Activated CD8-positive, alpha-beta T cell treated with anti-CD3 and anti-CD28 coated beads, Interleukin-2, amount 10 ng/mL, durations not matched to agents 7 days and 5 days (primary cell): ENCODE data around the gene LRRC75B. TPM values are rescaled to one million over a fixed set of nuclear protein-coding genes. Genes with fewer than 3 reads are reported as not detected.

Source experiments
- ATAC-seq: fragments of 150-1000 bp; cut with Tn5 transposase; one replicate; pipeline ENCODE4 v1.10.0; 2021; ENCODE audit warnings: moderate library complexity
- CTCF ChIA-PET: fragments of 350-600 bp; sonication (Branson Sonifier 250); formaldehyde crosslinking; loops from one replicate; lab custom pipeline; 2021; ENCODE audit warnings: antibody characterized with exemption; lab: Charles Lee
- POLR2A ChIA-PET: fragments of 350-600 bp; sonication (Branson Sonifier 250); formaldehyde crosslinking; loops from one replicate; lab custom pipeline; 2021; ENCODE audit warnings: antibody characterized with exemption; lab: Charles Lee
- DNase-seq: peaks from one replicate; pipeline ENCODE4 v3.0.0-alpha.2; 2020
- H3K27ac Mint-ChIP-seq: one replicate; pipeline ENCODE4 v1.8.0; 2021; ENCODE audit warnings: mild to moderate bottlenecking, mixed read lengths
- H3K27me3 Mint-ChIP-seq: one replicate; pipeline ENCODE4 v1.8.0; 2021; ENCODE audit warnings: low read depth, mixed read lengths
- H3K36me3 Mint-ChIP-seq: one replicate; pipeline ENCODE4 v1.8.0; 2021; ENCODE audit warnings: low read depth, mixed read lengths
- H3K4me1 Mint-ChIP-seq: one replicate; pipeline ENCODE4 v1.8.0; 2021; ENCODE audit warnings: low read depth, mixed read lengths
- H3K4me3 Mint-ChIP-seq: one replicate; pipeline ENCODE4 v1.8.0; 2021; ENCODE audit warnings: mild to moderate bottlenecking, mixed read lengths
- H3K9me3 Mint-ChIP-seq: one replicate; pipeline ENCODE4 v1.8.0; 2022; ENCODE audit warnings: mixed read lengths; ENCODE audit not compliant: insufficient read depth
- total RNA-seq, 2 experiments: library from RNA; stranded (reverse); gene quantifications; one replicate each; pipeline ENCODE4 v1.2.3, GENCODE V29; 2021

LRRC75B gene
- total RNA-seq, 2 experiments from 2014 or later: 0.91 to 1.3 TPM

GRCh38 chr22:24589518-24590030 is 3.3 kb downstream of the LRRC75B start:
- peaks cover 9% of the 10 kb centered on the region for H3K4me1 Mint-ChIP-seq
- DNase-seq (no peak), ATAC-seq (no peak)
- H3K27me3 Mint-ChIP-seq: peaks cover 3% of the 10 kb centered on the region
- H3K4me3 Mint-ChIP-seq: no peak overlapping the region
- no peaks in the 10 kb centered on the region for H3K9me3 Mint-ChIP-seq
- ChIA-PET CTCF (no interaction called here), POLR2A (interaction anchor here (1.1 kb wide), 1 partner anchor 11 kb away, joined by 3 read pairs; no protein-coding TSS in a partner anchor)
- no peak overlapping the region for H3K27ac Mint-ChIP-seq
- H3K36me3 Mint-ChIP-seq: no peaks in the 10 kb centered on the region

- POLR2A ChIA-PET: interaction anchor here (1.1 kb wide), 1 partner anchor 12 kb away, joined by 3 read pairs; no protein-coding TSS in a partner anchor
- DNase-seq: no peak
- Mint-ChIP-seq H3K4me3 (no peak overlapping the region), H3K36me3 (no peaks in the 10 kb centered on the region), H3K27ac (no peak overlapping the region), H3K4me1 (peaks cover 13% of the 10 kb centered on the region), H3K9me3 (no peaks in the 10 kb centered on the region), H3K27me3 (peaks cover 3% of the 10 kb centered on the region)
- ATAC-seq: no peak
- CTCF ChIA-PET: no interaction called here
Observed at GRCh38 chr22:24588757-24589481, 4.0 kb downstream of the LRRC75B start.

- Mint-ChIP-seq H3K27ac (no peak overlapping the region), H3K27me3 (peaks cover 3% of the 10 kb centered on the region), H3K4me1 (peaks cover 17% of the 10 kb centered on the region), H3K36me3 (no peaks in the 10 kb centered on the region), H3K4me3 (no peak overlapping the region), H3K9me3 (no peaks in the 10 kb centered on the region)
- no peak for DNase-seq
- ChIA-PET POLR2A (interaction anchor here (1.1 kb wide), 1 partner anchor 13 kb away, joined by 3 read pairs; no protein-coding TSS in a partner anchor), CTCF (no interaction called here)
- ATAC-seq: no peak
Observed at GRCh38 chr22:24588381-24588756, 4.5 kb downstream of the LRRC75B start.

- POLR2A ChIA-PET: no interaction called here
- H3K36me3 Mint-ChIP-seq: no peaks in the 10 kb centered on the region
- peaks cover 14% of the 10 kb centered on the region for H3K4me1 Mint-ChIP-seq
Observed at GRCh38 chr22:24587948-24588347, 4.9 kb downstream of the LRRC75B start.

GRCh38 chr22:24587251-24587650 is 5.6 kb downstream of the LRRC75B start:
- H3K36me3 Mint-ChIP-seq: no peaks in the 10 kb centered on the region
- H3K4me3 Mint-ChIP-seq: no peak overlapping the region
- H3K27me3 Mint-ChIP-seq: peaks cover 2% of the 10 kb centered on the region
- H3K27ac Mint-ChIP-seq: no peak overlapping the region
- ATAC-seq: no peak
- CTCF ChIA-PET: no interaction called here
- POLR2A ChIA-PET: no interaction called here
- DNase-seq: no peak
- peaks cover 12% of the 10 kb centered on the region for H3K4me1 Mint-ChIP-seq
- H3K9me3 Mint-ChIP-seq: no peaks in the 10 kb centered on the region

More at GRCh38 chr22:24587948-24588347, 4.9 kb downstream of the LRRC75B start:
- no peak for DNase-seq
- CTCF ChIA-PET: no interaction called here
- Mint-ChIP-seq H3K27me3 (peaks cover 3% of the 10 kb centered on the region), H3K4me3 (no peak overlapping the region), H3K27ac (no peak overlapping the region), H3K9me3 (no peaks in the 10 kb centered on the region)
- no peak for ATAC-seq

GRCh38 chr22:24585927-24586546 is 6.8 kb downstream of the LRRC75B start:
- Mint-ChIP-seq H3K4me1 (peaks cover 8% of the 10 kb centered on the region), H3K9me3 (no peaks in the 10 kb centered on the region), H3K36me3 (no peaks in the 10 kb centered on the region), H3K4me3 (no peak overlapping the region), H3K27ac (no peak overlapping the region), H3K27me3 (no peaks in the 10 kb centered on the region)
- POLR2A ChIA-PET: interaction anchor here (0.6 kb wide), 1 partner anchor 277 kb away, joined by 3 read pairs; no protein-coding TSS in a partner anchor
- CTCF ChIA-PET: no interaction called here
- ATAC-seq (no peak), DNase-seq (no peak)

- DNase-seq (no peak), ATAC-seq (no peak)
- no peak overlapping the region for H3K4me3 Mint-ChIP-seq
Observed at GRCh38 chr22:24585461-24585860, 7.4 kb downstream of the LRRC75B start.

GRCh38 chr22:24584871-24585411 is 7.9 kb downstream of the LRRC75B start:
- CTCF ChIA-PET: no interaction called here
- Mint-ChIP-seq H3K36me3 (no peaks in the 10 kb centered on the region), H3K4me3 (no peak overlapping the region), H3K9me3 (no peaks in the 10 kb centered on the region), H3K4me1 (peaks cover 8% of the 10 kb centered on the region), H3K27me3 (no peaks in the 10 kb centered on the region), H3K27ac (no peak overlapping the region)
- DNase-seq: no peak
- ATAC-seq: no peak
- POLR2A ChIA-PET: interaction anchor here (0.8 kb wide), 1 partner anchor 13 kb away, joined by 3 read pairs; no protein-coding TSS in a partner anchor

More at GRCh38 chr22:24585461-24585860, 7.4 kb downstream of the LRRC75B start:
- ChIA-PET CTCF (no interaction called here), POLR2A (interaction anchor here (0.6 kb wide), 1 partner anchor 277 kb away, joined by 3 read pairs; no protein-coding TSS in a partner anchor)
- Mint-ChIP-seq H3K36me3 (no peaks in the 10 kb centered on the region), H3K9me3 (no peaks in the 10 kb centered on the region), H3K27me3 (no peaks in the 10 kb centered on the region), H3K27ac (no peak overlapping the region), H3K4me1 (peaks cover 8% of the 10 kb centered on the region)

GRCh38 chr22:24584166-24584790 is 8.6 kb downstream of the LRRC75B start:
- peak overlapping the region; percentile 49 for H3K27ac Mint-ChIP-seq
- ChIA-PET CTCF (no interaction called here), POLR2A (interaction anchor here (0.8 kb wide), 1 partner anchor 14 kb away, joined by 3 read pairs; no protein-coding TSS in a partner anchor)
- peaks cover 8% of the 10 kb centered on the region for H3K4me1 Mint-ChIP-seq
- H3K36me3 Mint-ChIP-seq: no peaks in the 10 kb centered on the region
- no peaks in the 10 kb centered on the region for H3K27me3 Mint-ChIP-seq
- no peak overlapping the region for H3K4me3 Mint-ChIP-seq
- H3K9me3 Mint-ChIP-seq: no peaks in the 10 kb centered on the region
- no peak for ATAC-seq
- no peak for DNase-seq

GRCh38 chr22:24583221-24584165 is 9.4 kb downstream of the LRRC75B start:
- ChIA-PET CTCF (no interaction called here), POLR2A (no interaction called here)
- no peaks in the 10 kb centered on the region for H3K9me3 Mint-ChIP-seq
- DNase-seq (no peak), ATAC-seq (peak; percentile 45)
- H3K36me3 Mint-ChIP-seq: no peaks in the 10 kb centered on the region
- H3K4me3 Mint-ChIP-seq: no peak overlapping the region
- H3K27ac Mint-ChIP-seq: peak overlapping the region; percentile 49
- H3K4me1 Mint-ChIP-seq: peaks cover 8% of the 10 kb centered on the region
- no peaks in the 10 kb centered on the region for H3K27me3 Mint-ChIP-seq
